AG08396 (cell line): ENCODE data around the gene APOB.

Experiments
- DNase-seq: peaks from one replicate; pipeline ENCODE4 v3.0.0; 2012; ENCODE audit warnings: low spot score, mixed read lengths

Gene APOB

GRCh38 chr2:21005111-21005699 is 38.7 kb downstream of the APOB start:
- no peak for DNase-seq

DNA sequence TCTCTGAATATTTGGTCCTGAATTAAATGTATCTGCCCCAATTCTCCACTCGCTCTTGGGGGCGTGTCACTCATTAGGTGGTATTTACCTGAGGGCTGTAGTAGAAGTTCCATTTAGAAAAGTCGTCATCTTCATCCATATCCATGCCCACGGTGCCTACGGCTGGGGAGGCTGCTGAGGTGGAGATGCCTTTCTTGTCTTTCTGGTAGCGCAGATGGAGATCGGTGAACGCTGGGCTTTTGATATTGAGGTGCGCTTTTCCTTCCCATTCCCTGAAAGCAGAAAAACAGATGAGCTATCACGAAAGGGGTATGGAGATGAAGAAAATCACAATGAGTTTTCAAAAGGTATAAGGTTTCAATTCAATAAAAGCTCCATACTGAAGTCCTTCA is 39.7 kb downstream of the APOB start:
- DNase-seq: no peak

GRCh38 chr2:21003572-21004180 is 40.2 kb downstream of the APOB start:
- no peak for DNase-seq

DNA sequence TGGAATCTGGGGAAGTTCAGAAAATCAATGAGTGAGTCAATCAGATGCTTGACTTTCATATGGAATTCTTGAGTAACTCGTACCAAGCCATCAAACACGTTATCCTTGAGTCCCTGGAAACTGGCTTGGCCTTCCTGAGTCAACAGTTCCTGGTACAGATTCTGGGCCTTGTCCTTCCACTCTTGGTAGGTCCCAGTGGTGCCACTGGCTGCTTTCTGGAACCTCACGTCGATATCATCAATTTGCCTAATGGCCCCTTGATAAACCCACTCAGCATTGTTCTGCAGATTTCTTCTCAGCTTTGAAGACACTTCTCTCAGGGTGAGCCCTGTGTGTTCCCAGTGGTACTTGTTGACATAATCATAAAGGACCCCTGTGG is 41.1 kb downstream of the APOB start:
- DNase-seq: no peak

DNA sequence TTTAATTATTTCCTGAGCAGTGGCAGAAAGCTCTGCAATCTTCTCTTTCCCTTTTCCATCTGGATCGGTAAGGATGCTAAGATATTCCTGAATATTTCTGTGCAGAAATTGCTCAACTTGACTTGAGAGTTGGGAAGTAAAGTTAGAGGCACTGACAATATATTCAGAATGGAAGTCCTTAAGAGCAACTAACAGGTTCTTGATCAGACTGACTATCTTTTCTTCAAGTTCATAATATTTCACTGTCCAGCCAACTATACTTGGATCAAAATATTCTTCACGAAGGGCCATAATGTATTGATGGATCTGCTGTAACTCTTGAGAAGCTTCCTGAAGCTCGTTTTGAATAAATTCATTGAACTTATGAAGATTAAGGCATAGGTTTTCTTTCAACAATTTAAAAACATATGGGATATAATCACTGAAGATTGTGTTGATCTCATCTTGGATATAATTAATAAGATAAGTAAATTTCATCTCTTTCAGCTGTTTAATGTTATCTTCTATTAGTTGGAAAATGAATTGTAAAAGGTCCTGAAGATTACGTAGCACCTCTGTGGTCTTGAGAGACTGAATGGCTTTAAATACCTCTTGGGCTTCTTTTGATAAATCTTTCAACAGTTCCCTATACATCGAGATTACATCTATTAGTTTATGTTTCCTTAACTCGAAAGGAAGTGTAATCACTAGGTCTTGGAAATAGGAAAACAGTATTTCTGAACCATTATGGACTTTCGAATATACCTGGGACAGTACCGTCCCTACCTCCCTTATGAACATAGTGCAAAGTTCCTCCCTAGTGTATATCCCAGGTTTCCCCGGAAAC is 41.7 kb downstream of the APOB start:
- no peak for DNase-seq

GRCh38 chr2:21001225-21001946 is 42.5 kb downstream of the APOB start:
- no peak for DNase-seq

DNA sequence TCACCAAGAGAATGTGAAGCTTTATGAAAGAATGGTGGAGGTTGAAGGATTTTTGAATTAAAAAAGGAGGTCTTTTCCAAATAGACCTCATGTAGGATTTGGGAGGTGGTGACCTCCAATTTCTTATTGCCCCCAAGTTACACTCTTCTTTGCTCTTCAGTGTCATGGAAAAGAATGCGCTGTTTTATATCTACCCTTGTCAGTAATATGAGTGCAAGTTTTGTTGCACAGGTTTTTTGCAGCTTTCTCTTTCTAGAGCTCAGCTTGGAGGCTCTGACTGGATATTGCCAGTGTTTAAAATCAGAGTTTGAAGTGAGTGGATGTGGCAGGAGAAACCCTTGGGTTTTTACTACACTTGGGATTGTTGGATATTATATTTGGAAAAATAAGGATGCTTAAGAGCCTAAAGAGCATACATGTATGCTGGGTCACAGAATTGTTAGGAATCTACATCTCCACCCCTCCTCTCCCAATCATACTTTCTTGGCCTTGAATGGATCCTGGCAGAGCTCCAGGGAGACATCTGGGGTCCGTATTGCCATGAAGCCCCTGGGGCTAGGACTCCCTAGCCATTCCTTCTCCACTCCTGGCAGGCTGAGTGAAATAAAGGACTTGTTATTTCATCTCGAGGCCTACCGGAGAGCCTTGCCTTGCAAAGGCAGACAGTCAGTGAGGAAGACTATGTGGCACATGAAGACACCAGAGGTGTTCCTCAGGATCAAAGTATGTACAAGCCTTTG is 43.8 kb downstream of the APOB start:
- DNase-seq: no peak

DNA sequence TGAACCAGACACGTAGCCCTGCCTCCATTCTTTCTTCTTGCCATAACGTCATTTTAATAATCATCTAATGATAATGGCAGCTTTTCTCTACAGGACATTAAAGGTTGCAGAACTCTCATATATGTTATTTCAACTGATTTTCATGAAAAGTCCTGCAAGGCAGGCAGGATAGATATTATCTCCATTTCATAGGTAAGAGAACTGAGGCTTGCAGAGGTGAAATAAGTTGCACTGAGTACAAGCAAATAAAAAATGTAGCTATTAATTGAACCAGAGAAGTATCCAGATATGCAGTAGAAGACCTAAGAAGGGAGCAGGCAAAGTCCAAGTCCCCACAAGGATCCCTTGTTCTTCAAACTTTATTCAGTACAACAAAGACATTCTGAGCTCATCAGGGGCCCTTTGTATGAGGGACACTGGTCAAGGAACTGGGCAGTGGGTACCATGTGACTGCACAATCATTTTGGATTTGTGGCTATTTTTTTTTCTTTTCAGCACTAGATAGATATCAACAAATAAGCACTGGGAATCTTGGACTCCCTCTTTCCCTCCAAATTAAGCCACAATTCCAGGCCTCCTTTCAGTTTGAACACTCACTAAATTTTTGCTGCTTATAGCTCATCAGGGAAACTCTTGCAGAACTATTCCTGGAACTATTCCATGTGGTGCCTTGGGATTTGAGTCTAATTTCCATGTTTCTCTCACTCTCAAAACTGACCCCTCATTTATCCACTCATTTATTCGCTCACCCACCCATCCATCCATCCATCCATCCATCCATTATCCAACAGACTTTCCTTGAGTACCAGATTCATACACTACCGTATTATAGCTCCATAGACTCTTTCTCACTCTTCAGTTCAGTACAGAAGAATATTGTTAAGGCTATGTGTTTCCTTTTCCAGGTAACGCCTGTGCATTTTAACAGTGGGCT is 44.6 kb downstream of the APOB start:
- DNase-seq: no peak

- no peak for DNase-seq
Observed at GRCh38 chr2:20997953-20998722, 45.7 kb downstream of the APOB start.

DNA sequence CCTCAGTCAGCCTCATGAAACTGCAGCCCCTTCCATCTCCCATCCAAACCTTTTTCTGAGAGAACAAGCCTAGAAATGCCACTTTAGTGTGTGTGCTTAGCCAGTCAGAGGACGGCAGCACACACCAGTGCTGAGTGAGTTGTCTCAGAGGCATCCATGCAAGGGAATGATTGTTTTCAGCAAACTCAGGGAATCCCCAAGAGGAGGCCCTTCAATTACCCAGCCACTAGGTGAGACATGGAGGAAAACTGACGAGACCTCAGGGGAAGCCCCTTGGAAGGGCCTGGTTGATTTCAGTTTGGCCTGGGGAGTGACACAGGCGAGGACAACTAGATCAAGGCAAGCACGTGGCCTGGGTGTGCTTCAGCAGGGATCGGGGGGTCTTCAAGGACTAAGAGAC is 49.7 kb downstream of the APOB start:
- DNase-seq: no peak

DNA sequence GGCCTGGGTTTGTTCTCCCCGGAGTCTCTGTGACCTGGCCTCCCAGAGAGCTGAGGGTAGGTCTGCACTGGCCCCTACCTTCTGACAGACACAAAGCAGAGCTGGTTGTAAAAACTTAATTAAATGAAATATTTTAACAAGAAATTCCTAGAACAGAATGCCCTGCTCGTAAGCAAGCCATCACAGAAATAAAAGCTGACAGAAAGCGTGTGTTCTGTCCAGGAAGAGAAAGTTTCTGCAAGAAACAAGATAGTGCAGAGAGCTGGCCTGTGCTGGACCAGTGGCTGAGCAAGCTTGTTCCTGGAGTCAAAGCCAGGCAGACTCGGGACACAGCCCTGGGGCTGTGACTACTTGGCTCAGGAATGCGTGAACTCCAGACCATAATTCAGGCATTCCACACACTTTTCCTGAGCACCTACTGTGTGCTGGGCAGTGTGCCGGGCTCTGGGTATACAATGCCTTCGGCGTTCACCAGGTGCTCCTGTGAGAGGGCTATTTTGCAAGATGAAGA is 51.6 kb downstream of the APOB start:
- DNase-seq: peak; percentile 45

DNA sequence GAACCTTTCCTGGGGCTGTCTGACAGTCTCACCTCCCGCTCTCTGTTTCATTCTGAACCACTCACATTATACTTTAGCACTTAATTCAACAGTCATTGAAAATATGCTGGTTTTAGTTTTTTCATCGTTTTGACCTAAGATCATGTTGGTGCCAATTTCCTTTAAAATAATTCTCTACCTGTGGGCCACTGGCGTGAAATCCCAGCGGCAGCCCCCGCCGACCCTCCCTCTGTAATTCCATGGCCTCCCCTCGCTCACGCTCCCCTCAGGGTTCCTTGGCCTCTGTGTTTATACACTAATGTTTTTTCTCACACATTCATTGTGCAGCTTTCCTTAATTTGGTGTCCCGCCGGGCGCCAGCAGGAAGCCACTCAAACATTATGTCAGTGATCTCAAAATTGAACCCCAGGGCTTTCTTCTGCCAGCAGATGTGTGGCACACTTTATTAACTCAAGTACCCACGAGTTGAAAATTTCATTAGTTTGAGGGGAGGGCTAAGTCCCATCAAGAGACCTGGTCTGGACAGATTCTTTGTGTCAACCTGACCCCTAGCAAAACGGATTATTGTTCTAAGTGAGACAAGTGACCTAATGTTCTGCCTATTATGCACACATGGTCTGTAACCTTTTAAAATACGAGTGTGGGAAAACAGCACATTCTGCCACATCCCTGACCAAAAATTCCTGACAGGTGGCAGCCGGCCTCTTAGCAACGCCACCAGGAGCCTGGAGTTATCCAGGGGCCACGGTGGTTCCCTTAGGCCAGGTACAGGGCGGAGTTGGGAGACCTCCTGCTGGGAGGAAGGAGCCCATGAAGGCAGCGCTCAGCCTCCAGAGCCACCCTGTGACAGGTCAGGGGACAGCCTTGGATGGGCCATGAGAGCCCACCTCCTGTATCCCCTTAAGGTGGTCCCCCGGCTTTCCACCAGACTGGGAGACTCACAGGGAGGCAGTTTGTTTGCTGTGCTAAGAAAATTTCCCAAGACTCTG is 53.1 kb downstream of the APOB start:
- DNase-seq: no peak

DNA sequence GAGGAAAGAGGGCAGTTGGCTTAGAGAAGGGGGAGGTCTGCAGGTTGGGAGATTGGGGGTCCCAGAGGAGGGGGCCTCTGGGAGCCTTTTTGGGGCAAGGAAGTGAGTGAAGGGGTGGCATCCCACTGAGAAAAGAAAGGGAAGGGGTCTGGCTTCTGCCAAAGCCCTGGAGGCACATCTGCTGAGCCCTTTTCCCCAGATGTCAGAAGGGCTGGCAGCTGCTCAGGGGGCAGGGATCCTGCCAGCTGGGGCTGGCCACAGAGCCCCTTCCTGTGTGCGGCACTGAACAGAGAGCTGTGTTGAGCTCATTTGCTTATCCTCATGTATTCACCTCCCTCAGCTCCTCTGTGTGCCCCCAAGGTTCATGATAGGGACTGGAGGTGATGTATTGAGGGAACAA is 54.5 kb downstream of the APOB start:
- no peak for DNase-seq

DNA sequence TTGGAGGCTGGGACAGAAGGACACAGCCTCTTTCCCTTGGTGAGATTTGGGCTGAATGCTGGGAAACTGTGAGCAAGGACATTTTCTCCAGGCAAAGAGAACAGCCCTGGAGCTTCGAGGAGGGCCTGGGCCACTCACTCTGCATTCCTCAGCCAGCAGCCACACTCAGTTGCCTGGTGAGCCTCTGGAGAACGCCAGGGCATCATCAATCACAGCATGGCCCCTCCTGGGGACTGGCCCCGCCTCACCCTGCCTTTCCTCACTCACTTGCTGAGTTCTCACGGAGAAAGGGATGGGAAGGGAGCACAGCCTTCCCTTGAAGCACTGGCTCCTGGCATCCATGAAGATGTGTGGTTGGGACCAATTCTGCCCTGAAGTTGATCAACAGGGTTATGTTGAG is 55.0 kb downstream of the APOB start:
- no peak for DNase-seq

DNA sequence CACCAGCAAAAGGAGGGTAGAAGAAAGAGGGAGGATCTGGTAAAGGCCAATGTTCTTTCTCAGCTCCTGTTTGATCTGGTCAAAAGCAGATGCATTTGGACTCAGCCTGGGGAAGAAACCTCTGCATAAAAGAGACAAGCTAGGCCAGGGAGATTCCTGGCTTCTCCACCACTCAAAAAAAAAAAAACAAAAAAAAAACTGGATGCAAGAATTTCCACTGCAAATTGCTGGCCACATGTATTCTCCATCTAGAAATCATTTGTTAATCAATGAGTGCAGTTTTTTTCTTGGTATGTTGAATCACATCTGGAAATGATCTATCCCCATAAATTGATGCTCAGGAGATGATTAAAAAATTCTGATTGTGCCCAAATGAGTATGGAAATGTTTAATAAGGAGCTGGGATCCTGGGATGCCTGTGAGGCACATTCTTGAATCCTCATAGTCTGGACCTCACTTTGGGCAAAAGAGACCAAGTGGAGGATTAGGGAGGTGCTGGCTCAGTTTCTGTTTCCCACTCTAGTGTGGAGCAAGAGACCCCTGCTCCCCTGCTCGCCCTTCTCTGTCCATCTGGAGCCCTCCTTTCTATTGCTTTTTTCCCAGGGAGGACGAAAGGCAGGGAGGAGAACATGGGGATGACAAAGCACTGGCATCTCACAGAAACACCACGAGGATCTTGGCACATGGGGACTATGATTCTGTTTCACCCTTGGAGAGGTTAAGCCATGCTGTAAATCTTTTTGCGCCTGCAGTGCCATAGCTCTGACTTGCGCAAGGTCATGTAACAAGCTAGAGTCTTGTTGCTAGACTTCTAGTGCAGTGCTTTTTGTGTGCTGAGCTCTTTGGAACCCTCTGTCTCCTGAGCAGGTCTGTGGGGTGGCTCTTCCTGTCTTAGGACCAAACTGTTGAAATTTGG is 57.6 kb downstream of the APOB start:
- no peak for DNase-seq

DNA sequence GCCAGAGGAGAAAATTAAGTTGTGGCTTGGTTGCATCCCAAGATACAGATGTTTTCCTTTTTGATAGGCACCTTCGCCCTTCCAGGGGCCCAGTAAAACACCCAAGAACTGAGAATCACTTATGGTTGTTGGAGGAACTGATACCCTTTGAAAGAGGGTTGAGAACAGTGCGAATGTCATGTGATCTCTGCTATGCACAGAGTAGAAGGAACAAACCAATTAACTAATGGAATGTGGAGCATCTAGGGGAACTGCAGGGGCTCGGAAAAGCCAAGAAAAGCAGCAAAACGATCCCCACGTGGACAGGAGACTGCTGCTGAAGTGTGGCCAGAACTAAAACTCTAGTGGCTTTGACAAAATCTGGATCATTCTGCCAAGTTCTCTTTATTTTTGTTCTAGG is 58.8 kb downstream of the APOB start:
- no peak for DNase-seq

GRCh38 chr2:20984408-20984807 is 59.5 kb downstream of the APOB start:
- no peak for DNase-seq

DNA sequence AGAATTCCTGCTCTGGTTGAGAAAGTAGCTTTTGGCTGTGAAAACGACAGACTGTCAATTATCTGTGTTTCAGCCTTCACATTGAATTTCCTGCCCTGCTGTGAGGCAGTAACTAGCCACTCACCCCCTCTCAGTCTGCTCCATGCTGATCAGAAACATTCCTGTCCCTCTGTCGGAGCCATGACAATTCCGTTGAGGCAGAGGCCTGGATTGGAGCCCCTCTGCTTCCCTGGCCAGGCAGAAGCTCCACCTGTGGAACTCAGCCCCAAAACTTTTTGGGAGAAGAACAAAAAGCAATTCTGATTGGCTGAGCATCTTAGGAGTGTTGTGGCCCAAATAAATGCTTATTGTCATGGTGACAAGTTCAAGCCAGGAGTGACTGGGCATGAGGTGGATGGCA is 60.0 kb downstream of the APOB start:
- no peak for DNase-seq
